GM12878 (cell line): ENCODE data around the gene SCLT1. TPM values are rescaled to one million over a fixed set of nuclear protein-coding genes. Genes with fewer than 3 reads are reported as not detected.

Experiments
- BRCA1 ChIP-seq: IDR thresholded peaks from 2 replicates; pipeline ENCODE4 v1.6.1; 2011; ENCODE audit warnings: low read depth, low read length, improper control_type of control experiment
- CHD2 ChIP-seq: IDR thresholded peaks from 2 replicates; pipeline ENCODE4 v1.6.1; 2011; ENCODE audit warnings: low read depth, low read length, improper control_type of control experiment, borderline replicate concordance
- FOXK2 ChIP-seq: fragments of 450-650 bp; IDR thresholded peaks from 2 replicates; pipeline ENCODE4 v1.6.1; 2017; ENCODE audit warnings: mild to moderate bottlenecking, moderate library complexity
- FOXM1 ChIP-seq: IDR thresholded peaks from 2 replicates; pipeline ENCODE4 v1.6.1; 2012; ENCODE audit warnings: low read depth, mild to moderate bottlenecking, inconsistent platforms, low read length, moderate library complexity
- HDAC6 ChIP-seq: fragments of 200-600 bp; sonication (generic); IDR thresholded peaks from one replicate; pipeline ENCODE4 v1.8.0; 2017; ENCODE audit warnings: antibody characterized with exemption; ENCODE audit not compliant: unreplicated experiment
- HDGF ChIP-seq: fragments of 450-650 bp; IDR thresholded peaks from 2 replicates; pipeline ENCODE4 v1.6.1; 2016; ENCODE audit warnings: antibody characterized with exemption
- NFXL1 ChIP-seq: fragments of 450-650 bp; IDR thresholded peaks from 2 replicates; pipeline ENCODE4 v1.6.1; 2017; ENCODE audit warnings: antibody characterized with exemption, mild to moderate bottlenecking, borderline replicate concordance
- NFYA ChIP-seq: IDR thresholded peaks from 2 replicates; pipeline ENCODE4 v1.6.1; 2011; ENCODE audit warnings: low read depth, mild to moderate bottlenecking, low read length, improper control_type of control experiment, borderline replicate concordance
- RAD21 ChIP-seq: IDR thresholded peaks from 2 replicates; pipeline ENCODE4 v1.6.1; 2011; ENCODE audit warnings: mild to moderate bottlenecking, low read depth, low read length, moderate library complexity; ENCODE audit not compliant: insufficient read depth
- SUPT20H ChIP-seq: IDR thresholded peaks from 2 replicates; pipeline ENCODE4 v1.6.1; 2011; ENCODE audit warnings: low read depth, mild to moderate bottlenecking, low read length, moderate library complexity, borderline replicate concordance; ENCODE audit not compliant: control insufficient read depth
- TCF7 ChIP-seq: IDR thresholded peaks from 2 replicates; pipeline ENCODE4 v1.6.1; 2014; ENCODE audit warnings: antibody characterized with exemption, borderline replicate concordance
- WRNIP1 ChIP-seq: IDR thresholded peaks from 2 replicates; pipeline ENCODE4 v1.6.1; 2011; ENCODE audit warnings: low read depth, low read length, improper control_type of control experiment, borderline replicate concordance
- YBX1 ChIP-seq: fragments of 450-650 bp; IDR thresholded peaks from 2 replicates; pipeline ENCODE4 v1.6.1; 2016; ENCODE audit warnings: antibody characterized with exemption
- ZNF24 ChIP-seq: fragments of 450-650 bp; IDR thresholded peaks from 2 replicates; pipeline ENCODE4 v1.6.1; 2017; ENCODE audit warnings: antibody characterized with exemption, mild to moderate bottlenecking
- ZNF622 ChIP-seq: fragments of 450-650 bp; IDR thresholded peaks from 2 replicates; pipeline ENCODE4 v1.6.1; 2017; ENCODE audit warnings: mild to moderate bottlenecking, inconsistent platforms
- polyA plus RNA-seq, 11 experiments: library from polyadenylated mRNA; depleted of rRNA in 4 of 11; unstranded in 6 of 11; stranded (reverse) in 5 of 11; fragments of >200 nt; fragmentation: Nextera tagmentation in 4 of 11; fragmentation: Illumina TruSeq in 1 of 11; extraction: Ambion mirVana in 4 of 11; extraction: Trizol in 1 of 11; gene quantifications; 1 replicate in 1 of 11; 2 replicates in 10 of 11; pipeline versions ENCODE4 v1.2.1 to v1.2.3, GENCODE V29; 2011 to 2016; ENCODE audit warnings: inconsistent platforms in 2 of 11, missing spikeins in 2 of 11, low read depth in 1 of 11
- total RNA-seq, 4 experiments: library from RNA; depleted of rRNA in 3 of 4; stranded (reverse); fragments of >200 nt in 3 of 4; fragmentation: Illumina TruSeq in 1 of 4; extraction: Trizol in 1 of 4; gene quantifications; 2 replicates each; pipeline versions ENCODE4 v1.2.1 to v1.2.3, GENCODE V29; 2013 to 2021
- TF ChIP-seq, protein P1 (sequence below): IDR thresholded peaks from 2 replicates; pipeline ENCODE4 v1.6.1; 2011; ENCODE audit warnings: borderline replicate concordance, low read depth, mild to moderate bottlenecking, moderate library complexity, low read length; ENCODE audit not compliant: insufficient read depth, poor library complexity, severe bottlenecking
- TF ChIP-seq, protein P2 (sequence below): IDR thresholded peaks from 2 replicates; pipeline ENCODE4 v1.6.1; 2012; ENCODE audit warnings: improper control_type of control experiment, low read depth, low read length; ENCODE audit not compliant: insufficient replicate concordance
- TF ChIP-seq, protein P3 (sequence below): IDR thresholded peaks from 2 replicates; pipeline ENCODE4 v1.6.1; 2012; ENCODE audit warnings: low read depth, low read length, improper control_type of control experiment
- TF ChIP-seq, protein P4 (sequence below): fragments of 450-650 bp; formaldehyde crosslinking; IDR thresholded peaks from 2 replicates; pipeline ENCODE4 v1.5.0; 2022; ENCODE audit warnings: mild to moderate bottlenecking, missing genetic modification characterization

Gene SCLT1
- total and polyA plus RNA-seq, 10 of the 15 experiments (the other 5 are each of a cell fraction or from before 2014, with no cell fraction given), result 7.8 to 31.4 (median 19.6) TPM

DNA sequence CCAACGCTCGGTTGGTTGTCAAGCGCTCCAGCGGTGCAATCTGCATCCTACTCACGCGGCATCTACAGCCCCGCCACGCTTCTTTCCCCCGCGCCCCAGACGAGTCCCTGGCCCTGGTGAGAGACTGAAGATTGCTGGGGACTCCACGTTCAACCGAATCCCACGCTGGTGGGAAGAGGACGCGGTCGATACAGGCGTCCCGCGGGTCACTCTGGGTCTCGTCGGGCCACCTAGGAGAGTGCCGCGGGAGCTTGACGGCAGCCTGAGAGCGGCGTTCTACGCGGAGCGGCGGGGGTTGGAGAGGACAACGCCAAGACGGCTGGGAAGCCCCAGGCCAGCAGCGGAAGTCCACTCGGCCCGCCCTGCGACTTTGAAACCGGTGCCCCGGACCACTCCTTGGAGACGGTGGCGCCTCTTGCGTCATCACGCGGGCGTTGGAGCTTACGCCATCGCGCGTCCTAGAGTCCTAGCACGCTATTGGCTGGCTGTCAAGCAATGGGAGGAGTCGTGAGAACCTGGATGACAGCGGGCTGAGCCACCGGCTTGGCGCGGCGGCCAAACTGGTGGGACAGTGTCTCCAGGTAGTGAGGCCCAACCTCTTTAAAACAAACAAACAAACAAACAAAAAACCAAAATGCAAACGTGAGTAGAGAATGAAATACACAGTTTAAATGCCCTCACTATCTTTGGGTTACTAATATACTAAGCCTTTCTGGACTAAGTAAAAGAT, at the start of gene SCLT1 (continued):
- TF ChIP-seq CHD2, result peak; percentile 55; the same call in 1 of the 2 replicates
- TF ChIP-seq HDGF, result peak; percentile 97
- peak; percentile 87 for TF ChIP-seq FOXM1
- TF ChIP-seq NFYA, result no peak
- TF ChIP-seq, protein P1, sequence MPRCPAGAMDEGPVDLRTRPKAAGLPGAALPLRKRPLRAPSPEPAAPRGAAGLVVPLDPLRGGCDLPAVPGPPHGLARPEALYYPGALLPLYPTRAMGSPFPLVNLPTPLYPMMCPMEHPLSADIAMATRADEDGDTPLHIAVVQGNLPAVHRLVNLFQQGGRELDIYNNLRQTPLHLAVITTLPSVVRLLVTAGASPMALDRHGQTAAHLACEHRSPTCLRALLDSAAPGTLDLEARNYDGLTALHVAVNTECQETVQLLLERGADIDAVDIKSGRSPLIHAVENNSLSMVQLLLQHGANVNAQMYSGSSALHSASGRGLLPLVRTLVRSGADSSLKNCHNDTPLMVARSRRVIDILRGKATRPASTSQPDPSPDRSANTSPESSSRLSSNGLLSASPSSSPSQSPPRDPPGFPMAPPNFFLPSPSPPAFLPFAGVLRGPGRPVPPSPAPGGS, result no peak
- TF ChIP-seq, protein P2, sequence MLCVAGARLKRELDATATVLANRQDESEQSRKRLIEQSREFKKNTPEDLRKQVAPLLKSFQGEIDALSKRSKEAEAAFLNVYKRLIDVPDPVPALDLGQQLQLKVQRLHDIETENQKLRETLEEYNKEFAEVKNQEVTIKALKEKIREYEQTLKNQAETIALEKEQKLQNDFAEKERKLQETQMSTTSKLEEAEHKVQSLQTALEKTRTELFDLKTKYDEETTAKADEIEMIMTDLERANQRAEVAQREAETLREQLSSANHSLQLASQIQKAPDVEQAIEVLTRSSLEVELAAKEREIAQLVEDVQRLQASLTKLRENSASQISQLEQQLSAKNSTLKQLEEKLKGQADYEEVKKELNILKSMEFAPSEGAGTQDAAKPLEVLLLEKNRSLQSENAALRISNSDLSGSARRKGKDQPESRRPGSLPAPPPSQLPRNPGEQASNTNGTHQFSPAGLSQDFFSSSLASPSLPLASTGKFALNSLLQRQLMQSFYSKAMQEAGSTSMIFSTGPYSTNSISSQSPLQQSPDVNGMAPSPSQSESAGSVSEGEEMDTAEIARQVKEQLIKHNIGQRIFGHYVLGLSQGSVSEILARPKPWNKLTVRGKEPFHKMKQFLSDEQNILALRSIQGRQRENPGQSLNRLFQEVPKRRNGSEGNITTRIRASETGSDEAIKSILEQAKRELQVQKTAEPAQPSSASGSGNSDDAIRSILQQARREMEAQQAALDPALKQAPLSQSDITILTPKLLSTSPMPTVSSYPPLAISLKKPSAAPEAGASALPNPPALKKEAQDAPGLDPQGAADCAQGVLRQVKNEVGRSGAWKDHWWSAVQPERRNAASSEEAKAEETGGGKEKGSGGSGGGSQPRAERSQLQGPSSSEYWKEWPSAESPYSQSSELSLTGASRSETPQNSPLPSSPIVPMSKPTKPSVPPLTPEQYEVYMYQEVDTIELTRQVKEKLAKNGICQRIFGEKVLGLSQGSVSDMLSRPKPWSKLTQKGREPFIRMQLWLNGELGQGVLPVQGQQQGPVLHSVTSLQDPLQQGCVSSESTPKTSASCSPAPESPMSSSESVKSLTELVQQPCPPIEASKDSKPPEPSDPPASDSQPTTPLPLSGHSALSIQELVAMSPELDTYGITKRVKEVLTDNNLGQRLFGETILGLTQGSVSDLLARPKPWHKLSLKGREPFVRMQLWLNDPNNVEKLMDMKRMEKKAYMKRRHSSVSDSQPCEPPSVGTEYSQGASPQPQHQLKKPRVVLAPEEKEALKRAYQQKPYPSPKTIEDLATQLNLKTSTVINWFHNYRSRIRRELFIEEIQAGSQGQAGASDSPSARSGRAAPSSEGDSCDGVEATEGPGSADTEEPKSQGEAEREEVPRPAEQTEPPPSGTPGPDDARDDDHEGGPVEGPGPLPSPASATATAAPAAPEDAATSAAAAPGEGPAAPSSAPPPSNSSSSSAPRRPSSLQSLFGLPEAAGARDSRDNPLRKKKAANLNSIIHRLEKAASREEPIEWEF, result no peak
- TF ChIP-seq NFXL1, result no peak
- TF ChIP-seq, protein P3, sequence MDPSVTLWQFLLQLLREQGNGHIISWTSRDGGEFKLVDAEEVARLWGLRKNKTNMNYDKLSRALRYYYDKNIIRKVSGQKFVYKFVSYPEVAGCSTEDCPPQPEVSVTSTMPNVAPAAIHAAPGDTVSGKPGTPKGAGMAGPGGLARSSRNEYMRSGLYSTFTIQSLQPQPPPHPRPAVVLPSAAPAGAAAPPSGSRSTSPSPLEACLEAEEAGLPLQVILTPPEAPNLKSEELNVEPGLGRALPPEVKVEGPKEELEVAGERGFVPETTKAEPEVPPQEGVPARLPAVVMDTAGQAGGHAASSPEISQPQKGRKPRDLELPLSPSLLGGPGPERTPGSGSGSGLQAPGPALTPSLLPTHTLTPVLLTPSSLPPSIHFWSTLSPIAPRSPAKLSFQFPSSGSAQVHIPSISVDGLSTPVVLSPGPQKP, result peak; percentile 25; the same call in 1 of the 2 replicates
- TF ChIP-seq RAD21, result no peak
- no peak for TF ChIP-seq TCF7
- no peak for TF ChIP-seq ZNF622
- no peak for TF ChIP-seq ZNF24
- no peak for TF ChIP-seq BRCA1
- TF ChIP-seq HDAC6, result no peak
- TF ChIP-seq, protein P4, sequence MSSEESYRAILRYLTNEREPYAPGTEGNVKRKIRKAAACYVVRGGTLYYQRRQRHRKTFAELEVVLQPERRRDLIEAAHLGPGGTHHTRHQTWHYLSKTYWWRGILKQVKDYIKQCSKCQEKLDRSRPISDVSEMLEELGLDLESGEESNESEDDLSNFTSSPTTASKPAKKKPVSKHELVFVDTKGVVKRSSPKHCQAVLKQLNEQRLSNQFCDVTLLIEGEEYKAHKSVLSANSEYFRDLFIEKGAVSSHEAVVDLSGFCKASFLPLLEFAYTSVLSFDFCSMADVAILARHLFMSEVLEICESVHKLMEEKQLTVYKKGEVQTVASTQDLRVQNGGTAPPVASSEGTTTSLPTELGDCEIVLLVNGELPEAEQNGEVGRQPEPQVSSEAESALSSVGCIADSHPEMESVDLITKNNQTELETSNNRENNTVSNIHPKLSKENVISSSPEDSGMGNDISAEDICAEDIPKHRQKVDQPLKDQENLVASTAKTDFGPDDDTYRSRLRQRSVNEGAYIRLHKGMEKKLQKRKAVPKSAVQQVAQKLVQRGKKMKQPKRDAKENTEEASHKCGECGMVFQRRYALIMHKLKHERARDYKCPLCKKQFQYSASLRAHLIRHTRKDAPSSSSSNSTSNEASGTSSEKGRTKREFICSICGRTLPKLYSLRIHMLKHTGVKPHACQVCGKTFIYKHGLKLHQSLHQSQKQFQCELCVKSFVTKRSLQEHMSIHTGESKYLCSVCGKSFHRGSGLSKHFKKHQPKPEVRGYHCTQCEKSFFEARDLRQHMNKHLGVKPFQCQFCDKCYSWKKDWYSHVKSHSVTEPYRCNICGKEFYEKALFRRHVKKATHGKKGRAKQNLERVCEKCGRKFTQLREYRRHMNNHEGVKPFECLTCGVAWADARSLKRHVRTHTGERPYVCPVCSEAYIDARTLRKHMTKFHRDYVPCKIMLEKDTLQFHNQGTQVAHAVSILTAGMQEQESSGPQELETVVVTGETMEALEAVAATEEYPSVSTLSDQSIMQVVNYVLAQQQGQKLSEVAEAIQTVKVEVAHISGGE (CRISPR knock-in tag), result no peak
- TF ChIP-seq SUPT20H, result no peak
- no peak for TF ChIP-seq FOXK2
- TF ChIP-seq YBX1, result no peak
- TF ChIP-seq WRNIP1, result no peak
